ENCODE results near the gene EGFL6. TPM values are rescaled to one million over a fixed set of nuclear protein-coding genes. Genes with fewer than 3 reads are reported as not detected.
"Not testable (repeated sequence)": the region's sequence is repeated elsewhere in the genome, so short reads cannot be mapped to it uniquely, and the experiment has no call there.

Gene EGFL6
- total and polyA plus RNA-seq, 2 of the 4 experiments (the other 2 are of a cell fraction), result not detected

GRCh38 chrX:13679700-13680099 lies 110.3 kb downstream of the EGFL6 start:
- CTCF ChIA-PET; H2BK5ac ChIP-seq (ENCODE audit: low read depth, low read length, poor library complexity, severe bottlenecking); H2BK20ac ChIP-seq (ENCODE audit: low read depth, low read length); H3K18ac ChIP-seq (ENCODE audit: low read depth, low read length); H4K8ac ChIP-seq (ENCODE audit: low read depth in 2 of 2, low read length in 2 of 2); DNase-seq; BruUV-seq (replicated peaks); H3K4me3 ChIP-seq (ENCODE audit: insufficient read depth, low read depth, low read length); H4K5ac ChIP-seq (ENCODE audit: low read depth, low read length); H2AK5ac ChIP-seq (ENCODE audit: low read depth, low read length); H3K4me2 ChIP-seq (ENCODE audit: low read depth, low read length); H3K23ac ChIP-seq (ENCODE audit: low read depth, low read length); H3K9ac ChIP-seq (ENCODE audit: low read depth, low read length); H3K27me3 ChIP-seq (ENCODE audit: control insufficient read depth, insufficient read depth, low read length); H3K79me1 ChIP-seq (ENCODE audit: low read depth in 1 of 2, low read length in 2 of 2); in situ Hi-C loops (cut with MboI; ENCODE audit: low sequenced_read_pairs); H4K91ac ChIP-seq (ENCODE audit: insufficient read depth, low read depth, low read length); POLR2A ChIA-PET (ENCODE audit: unreplicated experiment); H2BK120ac ChIP-seq (ENCODE audit: low read depth, low read length); H4K20me1 ChIP-seq (ENCODE audit: insufficient read depth, low read length); H3K9me3 ChIP-seq (ENCODE audit: control insufficient read depth, insufficient read depth, low read length); intact Hi-C loops (cut with micrococcal nuclease); H3K14ac ChIP-seq (replicated peaks; ENCODE audit: low read depth, low read length); H3K36me3 ChIP-seq (ENCODE audit: control insufficient read depth, insufficient read depth, low read length); H3K4me1 ChIP-seq (ENCODE audit: control insufficient read depth, insufficient read depth, low read length); H2AK9ac ChIP-seq (replicated peaks; ENCODE audit: low read depth, low read length, poor library complexity); H3K4ac ChIP-seq (ENCODE audit: low read depth, low read length); H2AFZ ChIP-seq (replicated peaks; ENCODE audit: low read length, poor library complexity); H3K27ac ChIP-seq (ENCODE audit: insufficient read depth, low read length); H3K56ac ChIP-seq (ENCODE audit: extremely low read depth, insufficient read depth, low read length); H3K9me1 ChIP-seq (ENCODE audit: insufficient read depth, low read length); dilution Hi-C loops (cut with HindIII; ENCODE audit: low sequenced_read_pairs, unreplicated experiment); H2BK15ac ChIP-seq (ENCODE audit: low read depth, low read length); ATAC-seq (ENCODE audit: low read depth): not testable (repeated sequence)
- WGBS, 2 experiments (ENCODE audit: extremely low coverage in 2 of 2, insufficient read length in 1 of 2), result no CpG with 5 or more reads among the region's 4 CpGs

All from IMR-90 (cell line).